ENCODE measurements around the gene LCE3A.

DNA sequence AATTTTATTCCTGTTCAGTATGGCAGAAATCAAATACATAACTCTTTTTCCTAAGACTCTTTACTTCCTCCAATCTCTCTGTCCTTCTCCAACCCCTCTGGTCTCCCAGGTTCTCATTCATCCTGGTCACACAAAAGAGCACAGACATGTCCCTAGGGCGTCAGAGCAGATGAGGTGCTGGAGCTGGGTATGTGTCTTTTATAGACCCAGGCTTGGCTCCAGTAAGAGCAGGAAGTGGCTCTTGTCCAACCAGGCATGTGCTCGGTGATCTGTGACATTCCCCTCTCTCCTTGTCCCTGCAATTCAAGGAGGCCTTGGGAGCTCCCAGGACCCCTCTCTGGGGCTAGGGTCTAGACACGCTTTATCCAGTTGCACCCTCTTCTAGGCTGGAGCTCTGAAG, 22.2 kb upstream of the LCE3A start:
- TF ChIP-seq, protein P1, sequence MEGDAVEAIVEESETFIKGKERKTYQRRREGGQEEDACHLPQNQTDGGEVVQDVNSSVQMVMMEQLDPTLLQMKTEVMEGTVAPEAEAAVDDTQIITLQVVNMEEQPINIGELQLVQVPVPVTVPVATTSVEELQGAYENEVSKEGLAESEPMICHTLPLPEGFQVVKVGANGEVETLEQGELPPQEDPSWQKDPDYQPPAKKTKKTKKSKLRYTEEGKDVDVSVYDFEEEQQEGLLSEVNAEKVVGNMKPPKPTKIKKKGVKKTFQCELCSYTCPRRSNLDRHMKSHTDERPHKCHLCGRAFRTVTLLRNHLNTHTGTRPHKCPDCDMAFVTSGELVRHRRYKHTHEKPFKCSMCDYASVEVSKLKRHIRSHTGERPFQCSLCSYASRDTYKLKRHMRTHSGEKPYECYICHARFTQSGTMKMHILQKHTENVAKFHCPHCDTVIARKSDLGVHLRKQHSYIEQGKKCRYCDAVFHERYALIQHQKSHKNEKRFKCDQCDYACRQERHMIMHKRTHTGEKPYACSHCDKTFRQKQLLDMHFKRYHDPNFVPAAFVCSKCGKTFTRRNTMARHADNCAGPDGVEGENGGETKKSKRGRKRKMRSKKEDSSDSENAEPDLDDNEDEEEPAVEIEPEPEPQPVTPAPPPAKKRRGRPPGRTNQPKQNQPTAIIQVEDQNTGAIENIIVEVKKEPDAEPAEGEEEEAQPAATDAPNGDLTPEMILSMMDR (IDR thresholded peaks at IDR 0.05): no peak
- TF ChIP-seq POLR2A (IDR thresholded peaks at IDR 0.05): no peak
